ENCODE measurements around the gene NEDD4L.

Gene NEDD4L

GRCh38 chr18:58337686-58338085, 293.7 kb downstream of the NEDD4L start:
- DNase-seq (ENCODE audit: low read depth): no peak
- no peak for TF ChIP-seq MYC (IDR thresholded peaks at IDR 0.05; ENCODE audit: low read depth, low read length)
- TF ChIP-seq MAX (IDR thresholded peaks at IDR 0.05; ENCODE audit: low read depth, low read length): no peak
- no peak for TF ChIP-seq CTCF (IDR thresholded peaks at IDR 0.05; ENCODE audit: low read depth, low read length)
- no peak for TF ChIP-seq POLR2A (IDR thresholded peaks at IDR 0.05; ENCODE audit: extremely low read depth, insufficient read length)
- H3K4me3 ChIP-seq (ENCODE audit: low read depth, low read length): no peak overlapping the region

GRCh38 chr18:58338141-58338540, 294.1 kb downstream of the NEDD4L start:
- no peak overlapping the region for H3K4me3 ChIP-seq (ENCODE audit: low read depth, low read length)
- no peak for DNase-seq (ENCODE audit: low read depth)
- TF ChIP-seq POLR2A (IDR thresholded peaks at IDR 0.05; ENCODE audit: extremely low read depth, insufficient read length) (no peak), CTCF (IDR thresholded peaks at IDR 0.05; ENCODE audit: low read depth, low read length) (no peak), MYC (IDR thresholded peaks at IDR 0.05; ENCODE audit: low read depth, low read length) (no peak), MAX (IDR thresholded peaks at IDR 0.05; ENCODE audit: low read depth, low read length) (no peak)

- DNase-seq (ENCODE audit: low read depth): no peak
- H3K4me3 ChIP-seq (ENCODE audit: low read depth, low read length): no peak overlapping the region
- TF ChIP-seq MAX (IDR thresholded peaks at IDR 0.05; ENCODE audit: low read depth, low read length) (no peak), POLR2A (IDR thresholded peaks at IDR 0.05; ENCODE audit: extremely low read depth, insufficient read length) (no peak), MYC (IDR thresholded peaks at IDR 0.05; ENCODE audit: low read depth, low read length) (no peak), CTCF (IDR thresholded peaks at IDR 0.05; ENCODE audit: low read depth, low read length) (no peak)
These were observed 295.1 kb downstream of the NEDD4L start for GRCh38 chr18:58338961-58339592.

GRCh38 chr18:58339890-58340289, 295.9 kb downstream of the NEDD4L start:
- TF ChIP-seq POLR2A (IDR thresholded peaks at IDR 0.05; ENCODE audit: extremely low read depth, insufficient read length) (no peak), MYC (IDR thresholded peaks at IDR 0.05; ENCODE audit: low read depth, low read length) (no peak), MAX (IDR thresholded peaks at IDR 0.05; ENCODE audit: low read depth, low read length) (no peak), CTCF (IDR thresholded peaks at IDR 0.05; ENCODE audit: low read depth, low read length) (no peak)
- no peak overlapping the region for H3K4me3 ChIP-seq (ENCODE audit: low read depth, low read length)
- no peak for DNase-seq (ENCODE audit: low read depth)

GRCh38 chr18:58341916-58342315, 297.9 kb downstream of the NEDD4L start:
- TF ChIP-seq CTCF (IDR thresholded peaks at IDR 0.05; ENCODE audit: low read depth, low read length) (no peak), POLR2A (IDR thresholded peaks at IDR 0.05; ENCODE audit: extremely low read depth, insufficient read length) (no peak), MYC (IDR thresholded peaks at IDR 0.05; ENCODE audit: low read depth, low read length) (no peak), MAX (IDR thresholded peaks at IDR 0.05; ENCODE audit: low read depth, low read length) (no peak)
- no peak overlapping the region for H3K4me3 ChIP-seq (ENCODE audit: low read depth, low read length)
- DNase-seq (ENCODE audit: low read depth): no peak
